Loucy (cell line): ENCODE measurements around the gene NFKBIA.
"Not testable (repeated sequence)": the region's sequence is repeated elsewhere in the genome, so short reads cannot be mapped to it uniquely, and the experiment has no call there.

Experiments used
- H2AFZ ChIP-seq: fragments of 200-600 bp; sonication (generic); 2 replicates; pipeline ENCODE4 v1.6.0; 2016; ENCODE audit warnings: antibody characterized with exemption, mild to moderate bottlenecking, low read length, moderate library complexity
- H3F3A ChIP-seq: fragments of 200-600 bp; 2 replicates; pipeline ENCODE4 v1.6.0; 2016; ENCODE audit warnings: antibody characterized with exemption, low read depth, mild to moderate bottlenecking
- H3K27me3 ChIP-seq: fragments of 200-600 bp; sonication (generic); 2 replicates; pipeline ENCODE4 v1.6.1; 2014; ENCODE audit warnings: low read length, mild to moderate bottlenecking; ENCODE audit not compliant: insufficient read depth, poor library complexity, severe bottlenecking
- H3K36me3 ChIP-seq: fragments of 200-600 bp; sonication (generic); 2 replicates; pipeline ENCODE4 v1.6.1; 2016; ENCODE audit warnings: low read length; ENCODE audit not compliant: insufficient read depth
- H3K4me1 ChIP-seq: fragments of 200-600 bp; sonication (generic); 2 replicates; pipeline ENCODE4 v1.5.1; 2014; ENCODE audit warnings: low read length, mild to moderate bottlenecking; ENCODE audit not compliant: insufficient read depth, poor library complexity, severe bottlenecking
- H3K4me2 ChIP-seq: fragments of 200-600 bp; sonication (generic); 2 replicates; pipeline ENCODE4 v1.6.0; 2014; ENCODE audit warnings: antibody characterized with exemption, low read length, low read depth, mild to moderate bottlenecking; ENCODE audit not compliant: poor library complexity, severe bottlenecking
- H3K4me3 ChIP-seq: fragments of 200-600 bp; sonication (generic); 2 replicates; pipeline ENCODE4 v1.5.1; 2014; ENCODE audit warnings: low read length, mild to moderate bottlenecking, mixed read lengths; ENCODE audit not compliant: poor library complexity, severe bottlenecking
- H3K79me2 ChIP-seq: fragments of 200-600 bp; sonication (generic); 2 replicates; pipeline ENCODE4 v1.6.1; 2014; ENCODE audit warnings: low read length; ENCODE audit not compliant: insufficient read depth
- H3K9ac ChIP-seq: fragments of 200-600 bp; sonication (generic); 2 replicates; pipeline ENCODE4 v1.6.0; 2014; ENCODE audit warnings: mild to moderate bottlenecking, low read depth, low read length, moderate library complexity; ENCODE audit not compliant: poor library complexity, severe bottlenecking
- H3K9me2 ChIP-seq: fragments of 200-600 bp; sonication (generic); replicated peaks from 2 replicates; pipeline ENCODE4 v1.6.1; 2016; ENCODE audit warnings: low read depth, low read length, mixed read lengths
- H3K9me3 ChIP-seq: fragments of 200-600 bp; sonication (generic); 2 replicates; pipeline ENCODE4 v1.6.1; 2014; ENCODE audit warnings: mild to moderate bottlenecking, antibody characterized with exemption, low read length, low read depth; ENCODE audit not compliant: insufficient read depth
- H4K20me1 ChIP-seq: fragments of 200-600 bp; sonication (generic); 2 replicates; pipeline ENCODE4 v1.6.0; 2014; ENCODE audit warnings: antibody characterized with exemption, low read length, mild to moderate bottlenecking; ENCODE audit not compliant: insufficient read depth, poor library complexity, severe bottlenecking
- CTCF ChIP-seq: fragments of 200-600 bp; sonication (generic); conservative IDR thresholded peaks from 2 replicates; pipeline ENCODE4 v1.5.1; 2014; ENCODE audit warnings: mild to moderate bottlenecking, antibody characterized with exemption, low read length
- EZH2phosphoT487 ChIP-seq: fragments of 200-600 bp; IDR thresholded peaks from 2 replicates; pipeline ENCODE4 v1.6.1; 2018; ENCODE audit warnings: antibody characterized with exemption, mild to moderate bottlenecking, moderate library complexity, borderline replicate concordance

Gene NFKBIA

DNA sequence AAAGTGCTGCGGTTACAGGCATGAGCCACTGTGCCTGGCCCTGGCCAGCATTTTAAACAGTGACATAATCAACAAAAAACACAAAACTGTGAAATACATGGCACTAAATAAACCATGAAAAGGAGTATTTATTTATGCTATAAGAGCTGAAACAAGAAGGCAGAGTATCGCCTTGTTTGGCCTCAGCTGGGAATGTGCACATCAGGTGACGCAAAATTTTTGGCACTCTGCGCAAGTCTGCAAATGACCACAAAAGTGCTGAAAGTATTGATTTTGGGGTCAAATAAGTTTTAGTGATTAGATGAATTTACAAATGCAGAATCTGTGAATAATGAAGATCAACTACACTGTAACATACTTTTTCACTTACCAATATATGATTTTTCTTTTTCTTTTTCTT is 36.6 kb upstream of the NFKBIA start:
- Histone ChIP-seq H3K4me3 (no peak overlapping the region), H3K27me3 (no peaks in the 10 kb centered on the region), H3K4me1 (no peaks in the 10 kb centered on the region), H3K4me2 (no peak overlapping the region), H2AFZ (no peak overlapping the region), H3F3A (no peaks in the 10 kb centered on the region), H3K9ac (no peak overlapping the region), H3K9me2 (no peaks in the 10 kb centered on the region), H3K79me2 (no peaks in the 10 kb centered on the region), H4K20me1 (no peaks in the 10 kb centered on the region), H3K36me3 (no peaks in the 10 kb centered on the region), H3K9me3 (no peaks in the 10 kb centered on the region)
- TF ChIP-seq EZH2phosphoT487 = no peak
- TF ChIP-seq CTCF = no peak

GRCh38 chr14:35438910-35439713 is 34.6 kb upstream of the NFKBIA start:
- no peaks in the 10 kb centered on the region for H3F3A ChIP-seq
- no peaks in the 10 kb centered on the region for H4K20me1 ChIP-seq
- H3K9me3 ChIP-seq = no peaks in the 10 kb centered on the region
- H3K36me3 ChIP-seq = no peaks in the 10 kb centered on the region
- peak overlapping the region; percentile 37; the same call in 1 of the 2 replicates for H2AFZ ChIP-seq
- H3K9me2 ChIP-seq = no peaks in the 10 kb centered on the region
- no peak overlapping the region for H3K4me3 ChIP-seq
- H3K9ac ChIP-seq = no peak overlapping the region
- no peak overlapping the region for H3K4me2 ChIP-seq
- TF ChIP-seq CTCF = peak; percentile 65
- TF ChIP-seq EZH2phosphoT487 = no peak
- no peaks in the 10 kb centered on the region for H3K27me3 ChIP-seq
- no peaks in the 10 kb centered on the region for H3K79me2 ChIP-seq
- no peaks in the 10 kb centered on the region for H3K4me1 ChIP-seq

DNA sequence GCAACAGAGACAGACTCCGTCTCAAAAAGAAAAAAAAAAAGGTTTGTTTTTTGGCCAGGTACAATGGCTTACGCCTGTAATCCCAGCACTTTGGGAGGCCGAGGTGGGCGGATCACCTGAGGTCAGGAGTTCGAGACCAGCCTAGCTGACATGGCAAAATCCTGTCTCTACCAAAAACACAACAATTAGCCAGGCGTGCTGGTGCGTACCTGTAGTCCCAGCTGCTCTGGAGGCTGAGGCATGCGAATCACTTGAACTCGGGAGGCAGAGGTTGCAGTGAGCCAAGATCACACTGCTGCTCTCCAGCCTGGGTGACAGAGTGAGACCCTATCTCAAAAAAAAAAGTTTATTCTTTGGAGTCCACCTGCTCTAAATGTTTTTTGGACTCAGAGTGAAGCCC is 33.9 kb upstream of the NFKBIA start:
- not testable (repeated sequence) for H3K9me2 ChIP-seq, H3K4me1 ChIP-seq, H3K9ac ChIP-seq, H3K4me3 ChIP-seq, H3K36me3 ChIP-seq, H4K20me1 ChIP-seq, H3K4me2 ChIP-seq, H2AFZ ChIP-seq, H3K27me3 ChIP-seq, H3F3A ChIP-seq, H3K79me2 ChIP-seq, H3K9me3 ChIP-seq

DNA sequence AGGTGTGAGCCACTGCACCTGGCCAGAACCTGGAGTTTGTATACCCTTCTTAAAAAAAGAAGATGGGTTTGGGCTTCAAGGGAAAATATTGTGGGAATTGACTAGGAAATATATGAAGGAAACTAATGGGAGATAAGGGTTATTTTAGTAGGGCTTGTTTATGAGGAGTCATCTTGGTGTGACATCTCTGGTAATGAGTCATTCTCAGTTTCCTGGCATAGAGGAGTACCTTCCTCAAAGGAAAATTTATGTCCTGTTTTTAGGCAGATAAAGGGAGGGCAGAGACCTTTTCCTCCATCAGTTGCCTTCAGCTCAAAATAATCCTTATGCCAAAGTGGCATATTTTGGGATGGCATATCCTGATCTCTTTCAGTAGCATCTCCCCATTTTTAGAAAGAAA is 30.6 kb upstream of the NFKBIA start:
- H3K9me3 ChIP-seq = no peaks in the 10 kb centered on the region

More for the DNA sequence above, 30.6 kb upstream of the NFKBIA start:
- Histone ChIP-seq H4K20me1 (no peaks in the 10 kb centered on the region), H3K4me3 (no peak overlapping the region), H3K9ac (no peak overlapping the region), H3K4me1 (no peaks in the 10 kb centered on the region), H3K4me2 (no peak overlapping the region), H3K27me3 (no peaks in the 10 kb centered on the region), H3K36me3 (no peaks in the 10 kb centered on the region), H3K9me2 (no peaks in the 10 kb centered on the region), H3F3A (no peaks in the 10 kb centered on the region), H3K79me2 (no peaks in the 10 kb centered on the region), H2AFZ (no peak overlapping the region)
- TF ChIP-seq EZH2phosphoT487 (no peak), CTCF (no peak)
